ENCODE measurements around the gene GPR35. TPM values are rescaled to one million over a fixed set of nuclear protein-coding genes. Genes with fewer than 3 reads are reported as not detected.
A peak's percentile ranks its signal among the peaks of the same experiment; 100 is the strongest.

The GPR35 gene
- total RNA-seq, 2 donors from 2014 or later, result 1.1 to 1.3 TPM

DNA sequence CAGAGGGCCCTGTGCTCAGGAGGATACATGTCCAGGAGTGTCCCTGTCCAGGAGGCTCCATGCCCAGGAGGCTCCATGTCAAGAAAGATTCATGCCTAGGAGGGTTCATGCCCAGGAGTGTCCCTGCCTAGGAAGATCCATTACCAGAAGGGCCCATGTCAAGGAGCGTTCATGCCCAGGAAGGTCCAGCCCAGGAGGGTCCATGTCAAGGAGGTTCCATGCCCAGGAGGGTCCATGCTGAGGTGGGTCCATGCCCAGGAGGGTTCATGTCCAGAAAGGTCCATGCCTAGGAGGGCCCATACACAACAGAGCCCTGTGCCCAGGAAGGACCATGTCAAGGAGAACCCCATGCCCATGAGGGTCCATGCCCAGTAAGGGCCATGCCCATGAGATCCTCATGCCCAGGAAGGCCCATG is 7.0 kb downstream of the GPR35 start:
- intact Hi-C loops (cut with DNase I), result no loop called here
- DNase-seq (no peak), ATAC-seq (no peak)

- DNase-seq, result no peak
- intact Hi-C loops (cut with DNase I), result no loop called here
Observed at GRCh38 chr2:240635121-240635997, 10.1 kb downstream of the GPR35 start.

DNA sequence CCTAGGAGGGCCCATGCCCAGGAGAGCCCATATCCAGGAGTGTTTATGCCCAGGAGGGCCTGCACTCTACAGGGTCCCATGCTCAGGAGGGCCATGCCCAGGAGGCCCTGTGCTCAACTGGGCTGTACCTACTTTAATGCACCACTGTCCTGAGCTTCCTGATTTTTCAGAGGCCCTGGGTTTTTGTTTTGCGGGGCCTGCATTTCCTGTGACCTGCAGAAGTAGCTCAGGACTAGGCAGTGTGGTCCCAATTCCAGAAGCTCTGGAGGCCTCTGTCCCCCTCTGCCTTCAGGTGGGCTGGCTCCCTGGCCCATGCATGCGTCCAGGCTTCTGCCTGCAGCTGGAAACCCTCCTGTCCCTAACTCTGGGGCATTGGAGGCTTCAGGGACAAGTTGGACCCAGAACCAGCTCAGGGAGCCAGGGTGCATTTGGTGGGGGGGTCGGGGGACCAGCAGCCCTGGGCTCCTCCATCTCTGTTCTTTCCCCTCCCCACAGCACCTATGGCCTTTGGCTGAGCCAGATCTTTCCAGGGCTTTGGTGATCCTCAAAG is 10.8 kb downstream of the GPR35 start:
- ATAC-seq (no peak), DNase-seq (no peak)
- intact Hi-C loops (cut with DNase I), result no loop called here

More at GRCh38 chr2:240635121-240635997, 10.1 kb downstream of the GPR35 start:
- no peak for ATAC-seq

- DNase-seq (no peak), ATAC-seq (no peak)
- intact Hi-C loops (cut with DNase I), result no loop called here
Observed at GRCh38 chr2:240636563-240637115, 11.4 kb downstream of the GPR35 start.

DNA sequence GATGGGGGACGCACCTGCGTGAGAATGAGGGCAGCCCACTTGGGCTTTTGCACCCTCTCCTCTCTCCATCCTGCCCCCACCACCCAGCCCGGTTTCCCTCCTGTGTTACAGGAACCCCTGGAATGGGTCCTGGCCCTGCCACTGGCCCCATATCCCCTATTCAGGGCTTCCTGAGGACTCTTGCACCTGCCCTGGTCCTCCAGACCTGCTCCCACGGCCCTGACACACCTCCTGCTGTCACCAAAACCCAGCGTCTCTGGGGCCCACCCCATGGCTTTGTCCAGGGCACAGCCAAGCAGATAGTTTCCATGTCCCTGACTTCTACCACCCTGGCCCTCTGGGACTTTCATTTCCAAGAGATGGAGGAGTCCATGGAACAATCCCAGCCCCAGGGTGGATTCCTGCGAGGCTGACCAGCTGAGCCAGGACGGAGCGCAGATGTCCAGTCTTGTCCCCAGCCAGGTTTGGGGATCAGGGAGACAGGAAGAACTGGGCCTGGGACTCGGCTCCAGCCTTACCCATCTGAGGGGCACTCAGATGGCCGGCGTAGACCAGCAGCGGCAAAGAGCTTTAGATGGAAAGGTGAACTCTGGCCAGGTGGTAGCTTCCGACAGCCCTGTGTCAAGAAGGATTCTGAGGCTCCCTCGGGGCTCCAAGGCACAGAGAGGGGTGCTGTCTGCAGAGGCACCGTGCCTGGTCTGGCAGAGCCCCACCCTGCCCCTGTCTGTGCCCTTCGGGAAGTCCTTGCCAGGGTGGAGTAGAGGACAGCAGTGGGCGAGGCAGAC is 12.0 kb downstream of the GPR35 start:
- no peak for ATAC-seq
- intact Hi-C loops (cut with DNase I), result no loop called here
- DNase-seq, result no peak

- DNase-seq, result no peak
- ATAC-seq, result no peak
- intact Hi-C loops (cut with DNase I), result no loop called here
Observed at GRCh38 chr2:240637901-240638345, 12.6 kb downstream of the GPR35 start.

- intact Hi-C loops (cut with DNase I), result no loop called here
- DNase-seq (no peak), ATAC-seq (peak in 1 of 2 donors; percentile 46)
Observed at GRCh38 chr2:240638512-240639160, 13.4 kb downstream of the GPR35 start.

DNA sequence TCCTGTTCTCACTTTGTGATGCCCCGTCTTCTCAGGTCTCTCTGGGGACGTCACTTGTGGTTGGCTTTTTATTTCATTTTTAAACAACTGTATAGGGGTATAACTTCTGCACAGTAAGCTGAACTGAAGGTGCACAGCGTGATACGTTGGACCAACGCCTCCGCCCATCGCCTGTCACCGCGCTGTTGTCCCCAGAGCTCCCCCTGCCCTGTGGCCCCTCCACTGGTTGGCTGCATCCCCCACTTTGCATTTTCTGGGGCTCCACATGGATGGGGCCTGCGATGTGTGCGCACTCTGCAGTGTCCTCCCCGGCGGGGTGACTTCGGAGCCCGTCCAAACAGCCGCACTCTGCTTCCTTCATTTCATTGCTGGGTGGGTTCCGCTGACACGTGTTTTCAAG is 14.3 kb downstream of the GPR35 start:
- intact Hi-C loops (cut with DNase I), result no loop called here
- ATAC-seq (no peak), DNase-seq (no peak)

GRCh38 chr2:240640939-240641338 is 15.7 kb downstream of the GPR35 start:
- no peak for ATAC-seq
- intact Hi-C loops (cut with DNase I), result no loop called here
- DNase-seq, result no peak

DNA sequence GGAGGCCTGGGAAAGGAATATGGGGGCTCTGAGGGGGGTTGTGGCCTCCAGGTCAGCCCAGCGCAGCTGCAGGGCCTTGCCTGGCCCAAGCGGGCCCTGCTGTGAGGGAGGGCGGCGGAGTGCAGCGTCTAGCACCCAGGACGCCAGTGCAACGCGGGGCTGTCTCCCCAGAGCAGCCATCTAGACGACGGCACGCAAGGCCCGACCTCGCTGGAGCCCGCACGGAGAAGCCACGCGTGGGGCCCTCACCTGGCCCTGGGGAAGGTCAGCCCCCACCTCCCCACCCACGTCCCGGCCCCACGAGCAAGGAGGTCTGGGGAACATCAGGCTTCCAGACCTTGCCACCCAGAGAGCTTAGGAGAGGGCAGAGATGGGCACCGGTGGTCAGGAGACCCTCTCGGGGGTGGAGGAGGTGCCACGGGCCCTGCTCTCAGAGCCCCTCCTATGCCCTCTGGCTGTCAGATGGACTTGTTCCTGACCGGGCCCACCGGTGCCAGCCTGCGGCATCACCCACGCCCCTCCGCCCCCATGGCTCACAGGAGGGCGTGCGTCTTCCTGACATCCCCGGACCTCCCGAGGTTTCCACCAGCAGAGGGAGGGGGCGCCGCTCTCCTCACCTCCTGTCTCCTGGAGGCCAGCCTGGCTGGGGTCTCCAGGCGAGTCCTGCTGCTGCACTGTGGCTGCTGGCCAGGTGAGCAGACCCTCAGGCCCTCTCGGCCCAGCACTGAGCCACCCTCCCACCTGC is 17.0 kb downstream of the GPR35 start:
- intact Hi-C loops (cut with DNase I), result no loop called here
- no peak for ATAC-seq
- no peak for DNase-seq

DNA sequence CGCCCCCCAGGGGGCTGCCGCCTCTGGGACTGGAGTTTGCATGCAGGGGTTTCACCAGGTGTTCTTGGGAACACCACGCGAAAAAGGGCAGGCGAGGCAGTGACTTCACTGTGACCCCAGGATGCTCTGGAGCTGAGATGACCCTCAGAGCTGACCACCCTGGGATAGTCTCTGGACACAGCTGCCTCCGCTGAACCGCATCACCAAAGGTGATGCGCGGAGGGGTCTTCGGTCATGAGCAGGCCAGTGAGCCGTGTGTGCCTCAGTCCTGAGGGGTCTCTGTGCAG is 17.5 kb downstream of the GPR35 start:
- ATAC-seq (no peak), DNase-seq (no peak)
- intact Hi-C loops (cut with DNase I), result no loop called here

GRCh38 chr2:240643093-240643810 is 18.0 kb downstream of the GPR35 start:
- intact Hi-C loops (cut with DNase I), result no loop called here
- DNase-seq (no peak), ATAC-seq (no peak)

GRCh38 chr2:240643811-240644150 is 18.5 kb downstream of the GPR35 start:
- intact Hi-C loops (cut with DNase I), result no loop called here

DNA sequence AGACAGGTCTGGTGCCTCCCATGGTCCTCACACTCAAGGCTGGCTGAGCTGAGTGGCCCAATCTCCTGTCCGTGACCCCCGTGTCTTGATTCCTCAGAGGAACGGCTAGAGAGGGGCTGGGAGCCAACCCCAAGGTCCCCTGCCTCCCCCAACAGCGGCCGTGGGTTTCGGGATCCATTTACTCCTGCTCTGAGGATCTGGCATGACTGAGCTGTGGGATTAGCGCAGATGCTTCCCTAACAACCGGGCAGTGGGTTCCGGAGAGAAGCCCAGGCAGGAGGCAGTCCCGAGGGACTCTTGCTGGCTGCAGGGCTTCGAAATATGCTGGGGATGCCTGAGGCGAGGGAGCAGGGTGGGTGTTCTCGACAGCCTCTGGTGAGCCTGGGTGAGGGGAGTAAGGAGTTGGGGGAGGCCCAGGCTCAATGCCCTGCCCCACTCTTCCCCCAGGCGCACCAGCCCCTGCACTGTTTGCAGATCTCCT is 18.9 kb downstream of the GPR35 start:
- DNase-seq, result no peak
- no peak for ATAC-seq
- intact Hi-C loops (cut with DNase I), result no loop called here

More at GRCh38 chr2:240643811-240644150, 18.5 kb downstream of the GPR35 start:
- DNase-seq (no peak), ATAC-seq (no peak)

GRCh38 chr2:240644859-240645301 is 19.6 kb downstream of the GPR35 start:
- intact Hi-C loops (cut with DNase I), result no loop called here
- no peak for DNase-seq
- no peak for ATAC-seq

- intact Hi-C loops (cut with DNase I), result no loop called here
- ATAC-seq (no peak), DNase-seq (no peak)
Observed at GRCh38 chr2:240645346-240645745, 20.1 kb downstream of the GPR35 start.

DNA sequence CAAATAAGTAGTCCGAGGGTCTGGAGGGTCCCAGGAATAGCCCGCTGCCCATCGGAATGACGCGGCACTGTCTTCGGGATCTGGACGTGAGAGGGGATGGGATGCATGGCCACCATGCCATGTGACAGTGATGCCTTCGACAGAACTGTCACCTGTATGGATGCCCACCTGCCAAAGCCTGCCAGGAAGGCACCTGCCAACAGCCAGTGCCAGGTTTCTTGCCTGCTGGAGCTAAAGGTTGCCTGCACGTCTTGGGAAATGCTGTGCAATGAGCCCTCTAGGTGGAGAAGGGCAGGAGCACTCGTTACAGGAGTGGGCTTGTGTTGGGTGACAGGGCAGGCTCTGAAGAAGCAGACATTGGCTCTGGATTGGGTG is 20.5 kb downstream of the GPR35 start:
- ATAC-seq, result no peak
- no peak for DNase-seq
- intact Hi-C loops (cut with DNase I), result no loop called here
